SH-SY5Y (cell line): Measurements from ENCODE around the gene SDR42E2.

ENCODE experiments used
- GATA2 ChIP-seq: IDR thresholded peaks from 2 replicates; pipeline ENCODE4 v1.6.1; 2011; ENCODE audit warnings: mild to moderate bottlenecking, low read depth, low read length
- GATA3 ChIP-seq: IDR thresholded peaks from 2 replicates; pipeline ENCODE4 v1.6.1; 2011; ENCODE audit warnings: low read depth, mild to moderate bottlenecking, low read length, moderate library complexity

DNA sequence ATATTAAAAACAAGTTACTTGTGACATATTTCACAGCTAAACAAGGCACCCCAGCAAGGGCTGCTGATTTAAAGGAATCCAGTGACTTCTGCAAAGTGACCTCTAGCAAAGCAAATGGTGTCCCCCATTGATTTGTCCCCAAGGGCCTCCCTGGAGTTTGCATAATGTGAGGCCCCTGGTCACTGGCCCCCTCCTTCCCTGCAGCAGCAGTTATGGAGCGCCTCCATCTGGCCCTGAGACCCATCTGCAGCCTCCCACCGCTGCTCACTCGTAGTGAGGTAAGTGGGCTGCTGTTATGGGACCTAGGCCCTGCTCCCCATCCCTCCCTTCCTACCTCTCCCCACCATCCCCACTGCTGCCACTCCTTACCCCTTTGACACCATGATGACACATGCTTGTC, 24.2 kb downstream of the SDR42E2 start:
- no peak for TF ChIP-seq GATA3
- no peak for TF ChIP-seq GATA2
